Measurements from ENCODE around the gene AVPI1.
"Not testable (repeated sequence)": the region's sequence is repeated elsewhere in the genome, so short reads cannot be mapped to it uniquely, and the experiment has no call there.

Gene AVPI1

GRCh38 chr10:97698072-97698655 lies 11.1 kb upstream of the AVPI1 start:
- POLR2A ChIA-PET = interaction anchor here (0.7 to 1.4 kb wide), 2 partner anchors 15 to 38 kb away, joined by 3 to 6 read pairs; partner anchors contain the start of genes MARVELD1 and ZFYVE27
- not testable (repeated sequence) for H3K27ac ChIP-seq (ENCODE audit: extremely low read depth, low read depth, low read length); H3K36me3 ChIP-seq (ENCODE audit: control insufficient read depth in 2 of 2, insufficient read depth in 1 of 2, low read length in 2 of 2); H3K4me3 ChIP-seq (ENCODE audit: low read depth, low read length); H3K9me3 ChIP-seq (ENCODE audit: control insufficient read depth, insufficient read depth, low read depth, low read length); H3K4me1 ChIP-seq (ENCODE audit: control insufficient read depth, insufficient read depth, low read length)
- TF ChIP-seq SCRT1 (tag by site-specific recombination; IDR thresholded peaks at IDR 0.05; ENCODE audit: borderline replicate concordance) = peak; percentile 58; the same call in 1 of the 2 replicates
- TF ChIP-seq ZNF449 (tag by site-specific recombination; IDR thresholded peaks at IDR 0.05) = peak; percentile 63; the same call in 1 of the 2 replicates
- 0 out of 2 replicates have a peak, but pooled peaks have one; percentile 42 for TF ChIP-seq ZNF600 (tag by site-specific recombination; IDR thresholded peaks at IDR 0.05)
- TF ChIP-seq SCRT2 (tag by site-specific recombination; IDR thresholded peaks at IDR 0.05) = peak; percentile 66
- TF ChIP-seq ATF2 (tag by site-specific recombination; IDR thresholded peaks at IDR 0.05; ENCODE audit: low read depth) = peak; percentile 35; the same call in 1 of the 2 replicates
- CTCF ChIA-PET = interaction anchor here (0.9 to 2.3 kb wide), 5 partner anchors 11 to 343 kb away, joined by 4 to 21 read pairs (median 8); no protein-coding TSS in a partner anchor

- H3K9me3 ChIP-seq (ENCODE audit: control insufficient read depth, insufficient read depth, low read depth, low read length) = no peaks in the 10 kb centered on the region
- no peak overlapping the region for H3K4me3 ChIP-seq (ENCODE audit: low read depth, low read length)
- TF ChIP-seq ZNF510 (tag by site-specific recombination; IDR thresholded peaks at IDR 0.05; ENCODE audit: insufficient replicate concordance) (no peak), ZBTB8A (tag by site-specific recombination; IDR thresholded peaks at IDR 0.05) (0 out of 2 replicates have a peak, but pooled peaks have one; percentile 19)
- no peak overlapping the region for H3K27ac ChIP-seq (ENCODE audit: extremely low read depth, low read depth, low read length)
- CTCF ChIA-PET = interaction anchor here (0.7 to 5.6 kb wide), 6 partner anchors 11 to 42 kb away, joined by 3 to 30 read pairs (median 16); no protein-coding TSS in a partner anchor
- H3K36me3 ChIP-seq (ENCODE audit: control insufficient read depth in 2 of 2, insufficient read depth in 1 of 2, low read length in 2 of 2) = no peaks in the 10 kb centered on the region
- POLR2A ChIA-PET = interaction anchor here (1.1 kb wide), 1 partner anchor 11 kb away, joined by 3 read pairs; no protein-coding TSS in a partner anchor
- H3K4me1 ChIP-seq (ENCODE audit: control insufficient read depth, insufficient read depth, low read length) = 0 out of 2 replicates have a peak, but pooled peaks cover 6% of the 10 kb centered on the region
These were observed 3.1 kb upstream of the AVPI1 start for GRCh38 chr10:97690133-97690532.

- no peak overlapping the region for H3K27ac ChIP-seq (ENCODE audit: extremely low read depth, low read depth, low read length)
- H3K4me3 ChIP-seq (ENCODE audit: low read depth, low read length) = no peak overlapping the region
- TF ChIP-seq ZNF580 (tag by site-specific recombination; IDR thresholded peaks at IDR 0.05) (no peak), ZNF335 (tag by site-specific recombination; conservative IDR thresholded peaks at IDR 0.05) (0 out of 2 replicates have a peak, but pooled peaks have one; percentile 28), ZNF529 (tag by site-specific recombination; IDR thresholded peaks at IDR 0.05; ENCODE audit: insufficient replicate concordance) (no peak), KLF1 (tag by site-specific recombination; IDR thresholded peaks at IDR 0.05) (peak; percentile 47; the same call in 1 of the 2 replicates), ZBTB17 (tag by site-specific recombination; IDR thresholded peaks at IDR 0.05) (peak; percentile 91), ZNF148 (tag by site-specific recombination; IDR thresholded peaks at IDR 0.05; ENCODE audit: borderline replicate concordance) (no peak)
- CTCF ChIA-PET = interaction anchor here (0.6 to 5.6 kb wide), 5 partner anchors 12 to 178 kb away, joined by 5 to 30 read pairs (median 26); no protein-coding TSS in a partner anchor
- no peaks in the 10 kb centered on the region for H3K36me3 ChIP-seq (ENCODE audit: control insufficient read depth in 2 of 2, insufficient read depth in 1 of 2, low read length in 2 of 2)
- 0 out of 2 replicates have a peak, but pooled peaks cover 8% of the 10 kb centered on the region for H3K4me1 ChIP-seq (ENCODE audit: control insufficient read depth, insufficient read depth, low read length)
- H3K9me3 ChIP-seq (ENCODE audit: control insufficient read depth, insufficient read depth, low read depth, low read length) = no peaks in the 10 kb centered on the region
- POLR2A ChIA-PET = interaction anchor here (1.1 to 1.4 kb wide), 2 partner anchors 12 to 47 kb away, joined by 3 read pairs; partner anchors contain the start of gene ZFYVE27
These were observed 2.5 kb upstream of the AVPI1 start for GRCh38 chr10:97689559-97690020.

All from HEK293 (cell line).